Neural progenitor cell (in vitro differentiated cells): ENCODE measurements around the gene RWDD1. TPM values are rescaled to one million over a fixed set of nuclear protein-coding genes. Genes with fewer than 3 reads are reported as not detected.

Experiments
- DNase-seq: peaks from one replicate; pipeline ENCODE4 v3.0.0-alpha.2; 2016; ENCODE audit warnings: low spot score
- H2AFZ ChIP-seq: fragments of 200-600 bp; sonication (generic); replicated peaks from 2 replicates; pipeline ENCODE4 v1.6.1; 2016; ENCODE audit warnings: antibody characterized with exemption
- H3F3A ChIP-seq: fragments of 200-600 bp; sonication (generic); 2 replicates; pipeline ENCODE4 v1.6.1; 2016; ENCODE audit warnings: antibody characterized with exemption, low read depth
- H3K27ac ChIP-seq: fragments of 200-600 bp; sonication (generic); 2 replicates; pipeline ENCODE4 v1.5.1; 2016; ENCODE audit warnings: mild to moderate bottlenecking
- H3K27me3 ChIP-seq: fragments of 200-600 bp; sonication (generic); 2 replicates; pipeline ENCODE4 v1.6.1; 2016; ENCODE audit warnings: mild to moderate bottlenecking, moderate library complexity
- H3K36me3 ChIP-seq: fragments of 200-600 bp; sonication (generic); 2 replicates; pipeline ENCODE4 v1.5.1; 2016
- H3K4me1 ChIP-seq: fragments of 200-600 bp; sonication (generic); 2 replicates; pipeline ENCODE4 v1.6.1; 2016; ENCODE audit warnings: mixed run types
- H3K4me2 ChIP-seq: fragments of 200-600 bp; sonication (generic); 2 replicates; pipeline ENCODE4 v1.6.1; 2016
- H3K4me3 ChIP-seq: fragments of 200-600 bp; sonication (generic); 2 replicates; pipeline ENCODE4 v1.5.1; 2016
- H3K79me2 ChIP-seq: fragments of 200-600 bp; sonication (generic); 2 replicates; pipeline ENCODE4 v1.6.1; 2016; ENCODE audit warnings: low read depth
- H3K9ac ChIP-seq: fragments of 200-600 bp; sonication (generic); 2 replicates; pipeline ENCODE4 v1.6.1; 2016
- H3K9me3 ChIP-seq: fragments of 200-600 bp; sonication (generic); 2 replicates; pipeline ENCODE4 v1.5.1; 2016; ENCODE audit warnings: low read depth
- H4K20me1 ChIP-seq: fragments of 200-600 bp; sonication (generic); 2 replicates; pipeline ENCODE4 v1.6.1; 2016; ENCODE audit warnings: low read depth
- H3K27ac Mint-ChIP-seq: 3 replicates; pipeline ENCODE4 v1.8.0; 2021; ENCODE audit warnings: mixed read lengths
- H3K27me3 Mint-ChIP-seq: 2 replicates; pipeline ENCODE4 v1.8.0; 2022; ENCODE audit warnings: low read depth, mild to moderate bottlenecking, inconsistent platforms, moderate library complexity, mixed read lengths; ENCODE audit not compliant: insufficient read depth
- H3K36me3 Mint-ChIP-seq: 3 replicates; pipeline ENCODE4 v1.8.0; 2021; ENCODE audit warnings: mixed read lengths
- H3K4me1 Mint-ChIP-seq: 3 replicates; pipeline ENCODE4 v1.8.0; 2021; ENCODE audit warnings: mixed read lengths
- H3K4me3 Mint-ChIP-seq: 3 replicates; pipeline ENCODE4 v1.8.0; 2021; ENCODE audit warnings: mild to moderate bottlenecking, moderate library complexity, mixed read lengths
- H3K9me3 Mint-ChIP-seq: 3 replicates; pipeline ENCODE4 v1.8.0; 2020; ENCODE audit warnings: mixed read lengths
- CTCF ChIP-seq: fragments of 200-600 bp; sonication (generic); IDR thresholded peaks from 2 replicates; pipeline ENCODE4 v1.5.1; 2017; ENCODE audit warnings: antibody characterized with exemption, mild to moderate bottlenecking
- EZH2 ChIP-seq: fragments of 200-600 bp; sonication (generic); IDR thresholded peaks from 2 replicates; pipeline ENCODE4 v1.6.1; 2017; ENCODE audit warnings: antibody characterized with exemption, mild to moderate bottlenecking, moderate library complexity
- EZH2phosphoT487 ChIP-seq: fragments of 200-600 bp; sonication (generic); IDR thresholded peaks from 2 replicates; pipeline ENCODE4 v1.6.1; 2017; ENCODE audit warnings: antibody characterized with exemption
- total RNA-seq: library from RNA; depleted of rRNA; stranded (reverse); fragments of >200 nt; gene quantifications from 2 replicates; pipeline ENCODE4 v1.2.3, GENCODE V29; 2015; ENCODE audit warnings: low replicate concordance

The RWDD1 gene
- total RNA-seq, 1 donor from 2014 or later: 43.2 TPM

- H3K9me3 Mint-ChIP-seq: no peaks in the 10 kb centered on the region
- H3K36me3 Mint-ChIP-seq: peaks cover 8% of the 10 kb centered on the region
- H3K27ac Mint-ChIP-seq: no peak overlapping the region
- Histone ChIP-seq H4K20me1 (no peaks in the 10 kb centered on the region), H3K36me3 (no peaks in the 10 kb centered on the region), H3F3A (no peaks in the 10 kb centered on the region), H2AFZ (no peak overlapping the region), H3K9me3 (no peaks in the 10 kb centered on the region), H3K79me2 (no peaks in the 10 kb centered on the region), H3K9ac (no peak overlapping the region), H3K4me1 (no peaks in the 10 kb centered on the region), H3K4me2 (no peak overlapping the region), H3K27ac (no peak overlapping the region), H3K4me3 (no peak overlapping the region), H3K27me3 (no peaks in the 10 kb centered on the region)
- H3K4me1 Mint-ChIP-seq: no peaks in the 10 kb centered on the region
- DNase-seq: no peak
- TF ChIP-seq EZH2: no peak
- TF ChIP-seq CTCF: no peak
- TF ChIP-seq EZH2phosphoT487: no peak
- H3K4me3 Mint-ChIP-seq: no peak overlapping the region
- no peaks in the 10 kb centered on the region for H3K27me3 Mint-ChIP-seq
These were observed 58.3 kb downstream of the RWDD1 start for GRCh38 chr6:116629563-116629981.

GRCh38 chr6:116631379-116631990, 60.2 kb downstream of the RWDD1 start:
- H3K4me3 Mint-ChIP-seq: no peak overlapping the region
- Histone ChIP-seq H3K36me3 (peaks cover 7% of the 10 kb centered on the region), H3K79me2 (no peaks in the 10 kb centered on the region), H3F3A (no peaks in the 10 kb centered on the region), H3K27me3 (no peaks in the 10 kb centered on the region), H3K9ac (no peak overlapping the region), H4K20me1 (no peaks in the 10 kb centered on the region), H3K4me2 (no peak overlapping the region), H3K9me3 (no peaks in the 10 kb centered on the region), H3K4me1 (no peaks in the 10 kb centered on the region), H3K4me3 (no peak overlapping the region), H2AFZ (no peak overlapping the region), H3K27ac (no peak overlapping the region)
- peak; percentile 1 for DNase-seq
- no peaks in the 10 kb centered on the region for H3K9me3 Mint-ChIP-seq
- H3K27ac Mint-ChIP-seq: no peak overlapping the region
- peaks cover 8% of the 10 kb centered on the region for H3K36me3 Mint-ChIP-seq
- no peaks in the 10 kb centered on the region for H3K27me3 Mint-ChIP-seq
- H3K4me1 Mint-ChIP-seq: no peaks in the 10 kb centered on the region
- no peak for TF ChIP-seq EZH2phosphoT487
- TF ChIP-seq CTCF: no peak
- TF ChIP-seq EZH2: no peak

GRCh38 chr6:116633685-116634084, 62.4 kb downstream of the RWDD1 start:
- Histone ChIP-seq H3K27me3 (no peaks in the 10 kb centered on the region), H4K20me1 (no peaks in the 10 kb centered on the region), H3F3A (no peaks in the 10 kb centered on the region), H3K4me2 (no peak overlapping the region), H3K9ac (no peak overlapping the region), H2AFZ (no peak overlapping the region), H3K9me3 (no peaks in the 10 kb centered on the region), H3K27ac (no peak overlapping the region), H3K36me3 (peaks cover 7% of the 10 kb centered on the region), H3K4me3 (no peak overlapping the region), H3K79me2 (no peaks in the 10 kb centered on the region), H3K4me1 (no peaks in the 10 kb centered on the region)
- no peaks in the 10 kb centered on the region for H3K27me3 Mint-ChIP-seq
- TF ChIP-seq CTCF (peak; percentile 44), EZH2 (no peak)
- H3K9me3 Mint-ChIP-seq: no peaks in the 10 kb centered on the region
- DNase-seq: peak; percentile 37
- H3K4me3 Mint-ChIP-seq: no peak overlapping the region
- H3K4me1 Mint-ChIP-seq: no peaks in the 10 kb centered on the region
- no peak overlapping the region for H3K27ac Mint-ChIP-seq
- peaks cover 11% of the 10 kb centered on the region for H3K36me3 Mint-ChIP-seq

Other genes with a start within 250 kb of the RWDD1 start
- gene DSE, start 200.6 kb upstream of the RWDD1 start, total RNA-seq: 30.0 and 43.7 TPM in 2 replicates
- gene CALHM6, start 110.1 kb upstream of the RWDD1 start, total RNA-seq: 1.3 TPM in 1 of 2 replicates, not detected in the other
- gene CALHM5, start 59.9 kb upstream of the RWDD1 start, total RNA-seq: 0.07 and 0.09 TPM in 2 replicates
- not detected in 2 replicates for gene TRAPPC3L, start 25.8 kb upstream of the RWDD1 start, total RNA-seq
- gene CALHM4, start 17.8 kb upstream of the RWDD1 start, total RNA-seq: not detected in 2 replicates
- gene RSPH4A, start 45.0 kb downstream of the RWDD1 start, total RNA-seq: 0.59 and 0.69 TPM in 2 replicates
- 25.3 and 42.1 TPM in 2 replicates for gene ZUP1, start 97.3 kb downstream of the RWDD1 start, total RNA-seq
- 26.0 and 39.9 TPM in 2 replicates for gene KPNA5, start 109.7 kb downstream of the RWDD1 start, total RNA-seq
- gene FAM162B, start 194.2 kb downstream of the RWDD1 start, total RNA-seq: 0.28 TPM in 1 of 2 replicates, not detected in the other